HG03045 (cell line): ENCODE measurements around the gene NDUFAF8.
"Not testable (repeated sequence)": the region's sequence is repeated elsewhere in the genome, so short reads cannot be mapped to it uniquely, and the experiment has no call there.

ENCODE experiments used
- ATAC-seq: cut with Tn5 transposase; IDR thresholded peaks from one replicate; pipeline ENCODE4 v1.9.1; 2021; ENCODE audit warnings: mild to moderate bottlenecking, moderate library complexity; ENCODE audit not compliant: unreplicated experiment

NDUFAF8 gene

DNA sequence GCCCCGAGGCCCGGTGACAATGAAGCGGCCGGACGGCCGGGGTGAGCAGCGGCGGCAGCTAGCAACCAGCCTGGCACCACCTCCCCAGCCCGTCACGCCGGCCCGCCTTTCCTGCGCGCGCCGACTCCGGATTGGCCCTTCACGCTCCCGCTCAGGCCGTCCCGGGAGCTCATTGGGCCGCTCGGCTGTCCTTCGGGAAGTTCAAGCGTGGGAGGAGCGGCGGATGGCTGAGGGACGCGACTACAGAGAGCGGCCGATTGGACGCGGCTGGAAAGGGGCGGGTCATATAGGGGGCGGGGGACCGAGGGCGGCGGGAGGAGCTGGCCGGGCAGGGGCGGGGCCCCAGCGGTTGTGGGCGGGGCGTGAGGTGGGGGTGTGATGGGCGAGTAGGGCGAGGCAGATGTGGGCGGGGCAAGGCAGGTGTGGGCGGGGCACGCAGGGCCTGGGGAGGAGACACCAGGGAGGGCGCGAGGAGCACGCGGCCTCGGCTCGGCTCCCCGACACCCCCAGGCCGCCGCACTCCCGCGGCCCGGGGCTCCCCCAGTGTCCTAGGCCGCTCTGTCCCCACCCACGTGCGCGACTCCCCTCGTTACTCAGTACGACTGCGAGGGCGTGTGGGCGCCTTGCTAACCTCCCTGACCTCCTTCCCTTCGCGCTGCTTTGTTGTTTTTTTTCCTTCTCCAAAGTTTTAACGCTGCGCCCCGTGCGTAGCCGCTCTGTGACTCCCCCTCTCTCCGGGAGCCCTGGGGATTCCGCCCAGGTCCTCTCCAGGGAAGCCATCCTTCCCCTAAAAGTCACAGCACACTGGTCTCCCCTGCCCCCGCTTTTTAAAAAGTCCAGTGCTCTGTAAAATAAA, 16.0 kb upstream of the NDUFAF8 start, which contains the start of gene CEP131:
Gene CEP131, minus strand, starts transcription at position 60 of the 856 bp plus-strand sequence. CDS start 2,909 bp downstream, outside the sequence.
- ATAC-seq = peak; percentile 88

- ATAC-seq = no peak
Observed at GRCh38 chr17:81223762-81224130, 15.4 kb upstream of the NDUFAF8 start.

DNA sequence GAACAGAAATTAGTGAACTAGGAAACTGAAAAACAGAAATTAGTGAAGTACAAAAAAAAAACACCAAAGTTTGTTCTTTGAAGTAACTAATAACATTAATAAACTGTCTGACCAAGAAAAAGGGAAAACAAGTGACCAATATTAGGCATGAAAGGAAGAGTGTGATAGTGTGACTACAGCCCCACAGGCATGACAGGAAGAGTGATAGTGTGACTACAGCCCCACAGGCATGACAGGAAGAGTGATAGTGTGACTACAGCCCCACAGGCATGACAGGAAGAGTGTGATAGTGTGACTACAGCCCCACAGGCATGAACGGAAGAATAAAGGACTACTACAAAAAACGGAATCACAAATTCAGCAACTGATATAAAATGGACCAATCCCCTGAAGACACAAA, 11.5 kb upstream of the NDUFAF8 start:
- not testable (repeated sequence) for ATAC-seq

GRCh38 chr17:81228420-81228819, 10.7 kb upstream of the NDUFAF8 start:
- ATAC-seq = no peak

- no peak for ATAC-seq
Observed at GRCh38 chr17:81228834-81229665, 10.1 kb upstream of the NDUFAF8 start.

- ATAC-seq = no peak
Observed at GRCh38 chr17:81229666-81229920, 9.5 kb upstream of the NDUFAF8 start.

DNA sequence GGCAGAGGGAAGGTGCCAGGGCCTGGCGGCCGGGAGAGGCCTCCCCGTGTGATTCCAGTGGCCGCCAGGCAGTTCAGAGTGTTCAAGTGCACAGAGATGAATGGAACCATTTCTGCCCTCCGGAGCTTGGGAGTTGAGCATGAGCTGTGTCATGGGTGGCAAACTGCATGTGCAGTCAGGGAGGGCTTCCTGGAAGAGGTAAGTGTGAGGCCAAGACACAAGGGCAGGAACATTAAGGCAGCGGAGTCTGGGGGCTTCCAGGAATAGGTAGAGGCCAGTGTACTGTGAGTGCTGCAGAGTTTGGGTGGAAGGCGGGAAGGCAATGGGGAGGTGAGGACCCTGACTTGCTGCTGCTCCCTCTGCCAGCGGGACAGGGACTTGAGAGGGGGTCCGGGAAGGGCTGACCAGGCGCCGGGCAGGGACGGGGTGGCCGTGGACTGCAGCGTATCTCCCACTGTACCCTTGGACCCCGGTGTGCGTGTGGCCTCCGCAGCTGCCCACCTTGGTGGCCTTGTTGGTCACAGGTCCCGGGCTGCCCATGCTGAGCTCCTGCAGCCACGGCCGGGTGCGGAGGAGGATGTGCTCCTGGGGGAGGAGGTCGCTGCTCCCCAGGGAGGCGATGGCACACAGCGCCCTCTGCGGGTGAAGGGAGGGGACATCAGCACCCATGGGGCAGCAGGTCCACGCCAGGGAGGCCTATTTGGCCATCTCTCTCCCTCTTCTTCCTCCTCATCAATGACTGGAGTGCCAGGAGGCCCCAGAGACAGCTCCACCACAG, 8.9 kb upstream of the NDUFAF8 start:
- ATAC-seq = no peak

DNA sequence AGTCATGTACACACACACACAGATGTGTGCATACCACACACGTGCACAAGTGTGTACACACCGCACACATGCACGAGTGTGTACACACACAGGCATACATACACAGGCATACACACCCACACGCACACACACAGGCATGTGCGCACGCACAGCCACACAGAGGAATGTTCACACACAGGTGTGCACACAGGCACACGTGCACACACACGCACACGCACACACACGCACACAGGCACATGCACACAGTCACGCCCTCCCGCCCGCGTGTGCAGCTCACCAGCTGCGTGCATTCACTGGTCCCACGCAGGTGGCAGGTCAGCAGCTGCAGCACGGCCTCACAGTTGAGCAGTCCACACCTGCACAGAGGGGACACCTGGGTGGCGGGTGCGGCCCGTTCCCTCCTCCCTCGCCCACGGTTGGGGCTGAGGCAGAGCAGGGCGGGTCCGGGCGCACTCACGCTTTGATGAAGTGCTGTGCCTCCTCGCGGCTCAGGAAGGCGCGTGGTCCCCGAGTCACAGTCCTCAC, 7.9 kb upstream of the NDUFAF8 start:
- ATAC-seq = no peak

GRCh38 chr17:81231766-81232581, 7.1 kb upstream of the NDUFAF8 start:
- ATAC-seq = no peak

DNA sequence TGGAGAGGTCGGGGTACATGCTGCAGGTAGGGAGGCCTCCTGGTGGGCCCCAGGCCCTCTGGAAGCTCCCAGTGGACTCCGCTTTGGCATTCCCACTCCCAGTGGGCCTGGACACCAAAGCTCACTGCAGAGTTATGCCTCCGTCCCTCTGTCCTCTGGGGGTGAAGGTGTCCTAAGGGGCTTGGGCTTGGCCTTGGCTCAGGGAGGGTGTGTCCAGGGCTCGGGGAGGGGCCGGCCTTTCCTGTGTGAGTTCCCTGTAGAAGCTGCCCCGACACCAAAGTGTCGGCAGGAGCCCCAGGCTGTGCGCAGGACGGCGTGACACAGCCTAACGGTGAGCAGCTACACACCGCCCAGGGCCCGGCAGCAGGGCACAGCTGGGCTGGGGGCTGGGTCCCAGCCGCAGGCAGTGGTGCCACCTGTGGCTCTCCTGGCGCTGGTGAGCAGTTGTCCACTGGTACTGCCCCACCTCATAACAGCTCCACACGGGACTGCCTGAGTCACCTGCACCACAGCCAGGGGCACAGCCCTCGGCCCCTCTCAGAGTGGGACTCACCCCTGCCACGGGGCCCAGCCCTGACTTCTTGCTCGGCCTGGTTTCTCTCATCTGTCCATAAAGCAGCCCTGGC, 6.4 kb upstream of the NDUFAF8 start:
- no peak for ATAC-seq

DNA sequence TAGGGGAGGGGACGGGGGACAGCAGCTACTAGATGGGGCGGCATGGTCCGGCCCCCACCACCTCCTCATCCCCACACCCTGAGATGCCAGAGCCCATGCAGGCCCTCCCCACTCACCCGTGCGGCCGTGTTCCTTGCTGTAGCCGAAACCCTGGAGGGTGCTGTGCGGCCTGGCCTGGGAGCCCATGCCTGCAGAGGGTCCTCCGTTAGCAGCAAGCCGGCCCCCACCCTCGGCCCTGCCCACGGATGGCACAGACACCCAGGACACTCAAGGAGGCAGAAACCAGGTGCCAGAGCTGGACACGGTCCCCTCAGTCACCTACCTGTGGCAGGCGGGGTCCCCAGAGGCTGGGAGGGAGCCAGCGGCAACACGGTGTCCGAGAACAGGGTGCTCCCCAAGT, 5.8 kb upstream of the NDUFAF8 start:
- ATAC-seq = no peak

GRCh38 chr17:81233811-81234505, 5.2 kb upstream of the NDUFAF8 start:
- no peak for ATAC-seq

DNA sequence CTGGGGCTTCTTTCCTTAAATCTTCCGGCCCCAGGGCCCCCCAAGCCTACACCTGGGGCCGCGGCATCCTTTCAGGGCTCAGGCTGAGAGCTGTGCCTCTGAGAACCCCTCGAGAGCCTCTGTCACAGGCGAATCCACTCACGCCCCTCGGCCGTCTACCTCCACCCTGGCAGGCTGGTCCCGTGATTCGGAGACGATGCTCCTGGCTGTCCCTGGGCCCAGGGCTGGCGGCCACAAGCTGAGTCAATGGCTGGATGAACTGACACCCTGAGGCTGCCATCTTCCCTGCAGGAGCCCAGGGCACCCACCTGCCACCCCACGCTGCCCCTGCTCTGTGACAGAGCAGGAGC, 4.6 kb upstream of the NDUFAF8 start:
- no peak for ATAC-seq

- ATAC-seq = no peak
Observed at GRCh38 chr17:81234940-81235821, 3.9 kb upstream of the NDUFAF8 start.

- no peak for ATAC-seq
Observed at GRCh38 chr17:81235822-81236740, 3.0 kb upstream of the NDUFAF8 start.

- ATAC-seq = no peak
Observed at GRCh38 chr17:81236784-81237183, 2.3 kb upstream of the NDUFAF8 start.
